GM12891 (cell line): ENCODE measurements around the gene TXNL1.

Source experiments
- DNase-seq: peaks from one replicate; pipeline ENCODE4 v3.0.0; 2011; ENCODE audit warnings: low spot score; ENCODE audit not compliant: insufficient read length
- FAIRE-seq: peaks from 2 replicates; lab custom pipeline; 2011; peaks lifted over from hg19 to GRCh38; lab: Jason Lieb, UNC
- PAX5 ChIP-seq: IDR thresholded peaks from 2 replicates; pipeline ENCODE4 v1.6.1; 2011; ENCODE audit warnings: low read length, moderate library complexity, mild to moderate bottlenecking; ENCODE audit not compliant: insufficient read depth, severe bottlenecking
- POLR2A ChIP-seq: IDR thresholded peaks from 2 replicates; pipeline ENCODE4 v1.6.1; 2011; ENCODE audit warnings: low read depth, low read length, control low read depth
- POLR2AphosphoS5 ChIP-seq: IDR thresholded peaks from 2 replicates; pipeline ENCODE4 v1.6.1; 2011; ENCODE audit warnings: low read depth, low read length, control low read depth
- POU2F2 ChIP-seq: IDR thresholded peaks from 2 replicates; pipeline ENCODE4 v1.6.1; 2011; ENCODE audit warnings: low read depth, mild to moderate bottlenecking, control low read depth, low read length, moderate library complexity
- SPI1 ChIP-seq: IDR thresholded peaks from 2 replicates; pipeline ENCODE4 v1.6.1; 2011; ENCODE audit warnings: low read depth, low read length, control low read depth
- TAF1 ChIP-seq: IDR thresholded peaks from 2 replicates; pipeline ENCODE4 v1.6.1; 2011; ENCODE audit warnings: low read depth, low read length, control low read depth

Gene TXNL1

DNA sequence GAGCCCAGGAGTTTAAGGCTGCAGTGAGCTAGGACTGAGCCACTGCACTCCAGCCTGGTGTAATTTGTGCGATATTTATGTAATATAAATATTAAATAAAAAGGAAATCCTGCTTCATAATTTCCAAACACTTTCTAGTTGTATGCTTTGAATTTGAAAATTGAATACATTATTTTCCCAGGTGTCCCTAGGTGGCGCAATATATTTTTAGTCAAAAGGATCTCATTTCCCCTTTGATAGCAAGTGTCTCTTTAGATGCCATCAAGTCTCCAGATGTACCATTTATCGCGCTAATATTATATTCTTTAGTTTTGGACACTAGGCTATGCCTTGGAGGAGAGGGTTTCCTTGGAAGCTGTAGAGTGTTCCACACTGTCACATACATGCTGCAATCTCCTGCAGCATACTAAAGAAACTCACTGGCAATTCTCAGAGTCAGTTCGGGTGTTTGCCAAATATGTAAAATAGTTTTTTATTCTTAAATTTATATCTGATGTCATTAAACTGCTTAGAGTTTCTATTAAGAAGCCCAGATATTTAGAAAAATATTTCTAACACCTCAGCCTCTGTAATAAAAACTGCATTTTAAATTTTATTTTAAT is 7.1 kb upstream of the TXNL1 start:
- no peak for DNase-seq
- FAIRE-seq = no peak

DNA sequence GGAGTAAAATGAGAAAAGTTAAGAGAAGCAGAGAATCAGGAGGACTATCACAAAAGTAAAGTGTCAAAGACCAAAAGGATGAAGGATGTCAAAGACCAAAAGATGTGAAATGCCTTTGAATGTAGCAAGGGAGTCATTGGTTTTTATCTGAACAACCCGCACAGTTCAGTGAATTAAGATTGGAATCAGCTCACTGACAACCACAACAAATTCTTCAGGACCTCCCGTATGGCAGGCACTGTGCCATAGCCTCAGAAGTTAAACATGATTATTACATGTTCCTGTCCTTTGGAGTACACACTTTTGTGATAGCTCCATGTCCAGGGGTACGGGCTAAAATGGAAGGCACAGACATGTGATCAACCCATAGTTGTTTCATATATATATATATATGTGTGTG is 5.0 kb upstream of the TXNL1 start:
- DNase-seq = no peak
- TF ChIP-seq PAX5 (no peak), POU2F2 (no peak), TAF1 (no peak), POLR2AphosphoS5 (no peak), POLR2A (no peak), SPI1 (no peak)
- no peak for FAIRE-seq

More for the DNA sequence above, 7.1 kb upstream of the TXNL1 start:
- no peak for TF ChIP-seq POLR2AphosphoS5
- no peak for TF ChIP-seq SPI1

DNA sequence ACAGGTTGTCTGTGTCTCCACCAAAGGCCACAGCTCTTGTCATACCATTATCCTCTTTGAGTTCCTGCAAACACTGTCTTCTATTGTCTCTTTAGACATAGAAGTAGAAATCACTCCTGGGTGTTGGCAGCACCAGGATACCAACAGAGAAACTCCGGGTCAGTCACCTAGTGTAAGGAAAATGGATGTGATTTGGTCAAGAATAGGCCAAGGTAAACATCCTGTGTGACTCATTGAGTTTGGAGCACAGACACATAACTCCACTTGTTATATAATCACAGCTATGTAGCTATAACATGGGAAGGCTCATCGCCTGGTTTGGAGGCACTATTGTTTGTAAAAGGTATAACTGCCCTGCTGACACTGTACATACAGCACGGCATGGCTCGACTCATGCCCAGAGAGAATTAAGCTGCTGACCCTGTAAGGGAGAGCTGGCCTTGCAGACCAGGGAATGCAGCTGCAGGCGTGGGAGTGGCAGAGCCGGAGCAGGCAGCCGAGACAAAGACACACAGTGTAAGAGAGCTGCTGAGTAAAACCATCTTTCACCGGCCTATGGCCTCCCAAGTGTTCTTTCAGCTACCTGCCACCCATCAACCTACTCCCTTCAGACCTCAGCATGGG is 3.4 kb upstream of the TXNL1 start:
- no peak for DNase-seq
- no peak for TF ChIP-seq POLR2A
- no peak for TF ChIP-seq POLR2AphosphoS5
- TF ChIP-seq PAX5 = no peak
- TF ChIP-seq SPI1 = no peak
- no peak for TF ChIP-seq POU2F2
- FAIRE-seq = no peak

DNA sequence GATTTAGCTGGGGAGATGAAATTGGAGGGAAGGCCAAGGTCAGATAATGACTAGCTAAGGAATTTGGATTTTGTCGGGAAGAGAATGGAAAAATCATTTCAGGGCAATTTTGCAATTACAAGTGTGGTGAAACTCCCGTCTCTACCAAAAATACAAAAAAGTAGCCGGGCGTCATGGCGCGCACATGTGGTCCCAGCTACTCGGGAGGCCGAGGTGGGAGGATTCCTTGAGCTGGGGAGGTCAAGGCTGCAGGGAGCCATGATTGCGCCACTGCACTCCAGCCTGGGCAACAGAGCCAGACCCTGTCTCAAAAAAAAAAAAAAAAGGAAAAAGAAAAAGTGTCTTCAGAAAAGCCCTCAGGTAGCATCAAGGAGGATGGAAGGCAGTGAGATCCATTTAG is 1.2 kb upstream of the TXNL1 start:
- TF ChIP-seq SPI1 = no peak
- no peak for TF ChIP-seq TAF1
- no peak for TF ChIP-seq POU2F2
- no peak for TF ChIP-seq POLR2A
- TF ChIP-seq POLR2AphosphoS5 = no peak
- TF ChIP-seq PAX5 = no peak
- DNase-seq = no peak

DNA sequence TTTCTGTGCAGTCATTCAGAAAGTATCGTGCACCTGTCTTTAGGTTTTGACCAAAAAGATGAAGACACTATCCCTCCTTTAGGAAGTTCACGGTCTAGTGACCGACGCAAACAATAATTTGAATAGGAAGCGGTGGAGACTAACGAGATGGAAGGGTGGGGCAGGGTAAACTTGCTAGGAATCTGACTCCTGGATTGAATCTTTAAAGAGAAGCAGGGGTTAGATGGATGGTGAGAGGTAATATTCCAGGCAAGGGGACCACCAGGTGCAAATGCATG is 651 bp upstream of the TXNL1 start:
- no peak for FAIRE-seq
- DNase-seq = no peak
- TF ChIP-seq TAF1 (no peak), POLR2A (no peak), POU2F2 (no peak), SPI1 (no peak), POLR2AphosphoS5 (no peak), PAX5 (no peak)

More for the DNA sequence above, 1.2 kb upstream of the TXNL1 start:
- FAIRE-seq = no peak

DNA sequence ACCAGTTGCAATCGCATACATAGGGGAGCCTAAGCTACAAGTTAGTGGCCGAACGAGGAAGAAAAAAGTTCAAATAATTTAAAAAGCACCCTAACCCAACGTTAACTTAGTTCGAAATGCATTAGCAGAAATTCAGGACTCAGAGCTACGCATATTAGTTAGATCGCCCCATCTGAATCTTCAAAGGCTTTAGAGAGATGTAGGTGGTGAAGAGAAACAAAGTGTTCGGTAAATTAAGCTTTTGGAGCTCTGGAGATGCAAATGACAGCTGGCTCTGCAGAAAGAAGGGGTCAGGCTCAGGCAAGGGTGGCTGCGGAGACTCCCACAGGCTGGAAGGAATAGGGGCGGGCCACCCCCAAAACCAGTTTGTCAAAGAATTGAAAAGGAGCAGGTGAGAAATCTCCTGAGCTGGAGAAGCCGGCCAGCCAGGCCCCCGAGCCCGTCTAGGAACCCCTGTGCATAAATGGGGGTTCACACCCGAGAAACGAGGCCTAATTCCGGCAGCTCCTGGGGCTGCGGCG is 621 bp downstream of the TXNL1 start:
- DNase-seq = no peak
- no peak for FAIRE-seq
- TF ChIP-seq SPI1 (no peak), PAX5 (no peak), POLR2AphosphoS5 (no peak), POU2F2 (no peak; the same call in 1 of the 2 replicates), TAF1 (no peak), POLR2A (no peak)

DNA sequence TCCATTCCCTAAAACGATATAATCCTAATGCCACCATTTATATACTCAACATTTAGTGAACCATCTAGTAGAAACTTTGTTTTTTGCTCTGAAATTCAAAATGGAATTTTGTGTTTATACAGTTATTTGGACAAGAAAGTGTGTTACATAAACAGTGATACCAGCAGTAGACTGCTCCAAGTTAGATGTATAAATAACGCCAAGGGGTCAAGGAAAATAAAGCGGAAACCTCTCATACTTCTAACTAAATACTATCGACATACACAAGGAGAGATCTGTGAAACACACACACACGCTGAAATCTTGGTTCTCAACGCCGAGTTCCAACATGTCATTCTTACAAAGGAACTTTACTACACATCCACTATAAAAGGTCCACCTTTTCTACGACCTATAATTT is 1.2 kb downstream of the TXNL1 start:
- no peak for TF ChIP-seq POLR2AphosphoS5
- TF ChIP-seq POU2F2 = no peak
- no peak for TF ChIP-seq SPI1
- no peak for TF ChIP-seq PAX5
- TF ChIP-seq POLR2A = no peak
- no peak for TF ChIP-seq TAF1
- DNase-seq (no peak), FAIRE-seq (peak; percentile 28)

DNA sequence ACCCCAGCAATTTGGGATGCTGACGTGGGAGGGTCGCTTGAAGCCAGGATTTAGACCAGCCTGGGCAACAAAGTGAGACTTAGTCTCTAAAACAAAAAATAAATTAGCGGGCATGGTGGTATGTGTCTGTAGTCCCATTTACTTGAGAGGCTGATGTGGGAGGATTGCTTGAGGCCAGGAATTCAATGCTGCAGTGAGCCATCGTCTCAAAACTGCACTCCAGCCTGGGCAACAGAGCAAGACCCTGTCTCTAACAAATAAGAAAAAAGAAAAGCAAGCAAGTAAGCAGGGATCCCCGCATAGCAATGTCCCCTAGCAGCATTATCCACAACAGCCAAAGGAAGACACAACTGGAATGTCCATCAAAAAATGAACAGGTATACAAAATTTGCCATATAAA is 3.4 kb downstream of the TXNL1 start:
- FAIRE-seq (no peak), DNase-seq (no peak)
- TF ChIP-seq TAF1 (no peak), PAX5 (no peak), SPI1 (no peak), POLR2AphosphoS5 (no peak), POU2F2 (no peak), POLR2A (no peak)

DNA sequence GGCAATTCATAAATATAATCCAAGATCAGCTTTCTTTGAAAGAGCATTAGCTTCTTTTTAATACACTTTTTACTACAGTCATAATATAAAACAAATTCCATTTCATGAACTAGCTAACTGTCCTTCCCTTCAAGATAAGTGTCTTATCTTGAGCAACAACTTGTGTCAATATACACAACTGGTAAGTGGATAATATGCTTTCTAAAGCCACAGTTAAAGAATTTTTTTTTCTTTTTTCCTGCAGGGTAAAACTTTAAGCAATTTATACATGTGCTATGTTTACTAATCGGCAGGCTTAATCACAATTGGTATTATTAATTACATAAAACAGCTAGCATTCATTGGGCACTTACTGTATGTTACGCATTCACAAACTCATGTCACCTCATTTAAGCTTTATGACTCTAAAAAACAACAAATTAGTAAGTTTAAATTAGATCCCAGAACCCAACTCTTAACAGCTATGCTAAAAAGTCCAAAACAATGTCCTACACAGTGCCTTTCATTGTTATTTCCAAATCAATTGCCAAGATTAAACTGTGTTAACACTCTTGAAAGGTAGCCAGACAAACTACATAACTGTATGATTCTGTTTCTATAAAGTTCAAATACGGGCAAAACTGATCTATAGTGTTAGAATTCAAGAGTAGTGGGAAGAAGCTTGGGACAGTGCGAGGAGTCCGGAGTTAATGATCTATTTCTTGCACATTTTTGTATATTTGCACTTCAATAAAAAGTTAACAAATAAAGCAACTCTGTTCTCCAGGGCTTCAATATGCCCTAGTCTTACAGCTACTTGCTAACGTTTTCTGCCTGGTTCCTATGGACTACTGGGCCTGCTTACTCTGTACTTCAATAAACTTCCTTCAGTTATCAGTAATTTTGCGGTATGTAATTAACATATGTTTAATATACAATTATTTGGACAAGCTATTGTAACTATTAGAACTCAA is 6.0 kb downstream of the TXNL1 start:
- DNase-seq = no peak
- FAIRE-seq = no peak
- no peak for TF ChIP-seq SPI1

DNA sequence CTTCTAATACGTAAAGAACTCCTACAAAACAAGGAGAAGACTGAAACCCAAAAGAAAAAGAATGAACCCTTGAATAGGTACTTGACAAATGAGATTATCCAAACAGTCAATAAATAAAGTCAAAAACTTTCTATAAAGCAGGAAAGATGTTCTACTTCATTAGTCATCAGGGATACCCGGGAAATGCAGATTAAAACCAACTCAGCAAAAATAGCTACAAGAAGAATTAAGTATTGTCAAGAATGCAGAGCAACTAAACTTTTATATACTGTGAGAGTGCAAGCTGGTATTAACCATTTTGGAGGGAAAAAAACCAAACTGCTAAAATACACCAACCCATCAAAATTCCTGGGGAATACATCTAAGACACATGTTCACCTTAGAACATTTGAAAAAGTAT is 10.4 kb downstream of the TXNL1 start:
- DNase-seq (no peak), FAIRE-seq (no peak)
- TF ChIP-seq POU2F2 = no peak
- TF ChIP-seq SPI1 = no peak
- no peak for TF ChIP-seq POLR2AphosphoS5
- no peak for TF ChIP-seq TAF1
- no peak for TF ChIP-seq POLR2A
- no peak for TF ChIP-seq PAX5
